OCI-LY1 (cell line): ENCODE results near the gene TMEM132C.

Source experiments
- H2AFZ ChIP-seq: fragments of 200-600 bp; sonication (generic), shearing (Covaris generic); 2 replicates; pipeline ENCODE4 v1.6.0; 2014; ENCODE audit warnings: antibody characterized with exemption, mild to moderate bottlenecking, low read length
- H3F3A ChIP-seq: fragments of 200-600 bp; sonication (generic), shearing (Covaris generic); 2 replicates; pipeline ENCODE4 v1.6.0; 2014; ENCODE audit warnings: mild to moderate bottlenecking, antibody characterized with exemption, low read length, moderate library complexity; ENCODE audit not compliant: insufficient read depth
- H3K27ac ChIP-seq: fragments of 200-600 bp; sonication (generic); 2 replicates; pipeline ENCODE4 v1.5.1; 2014; ENCODE audit warnings: low read length, mixed run types, mild to moderate bottlenecking, low read depth; ENCODE audit not compliant: poor library complexity, severe bottlenecking
- H3K27me3 ChIP-seq: fragments of 200-600 bp; sonication (generic); 2 replicates; pipeline ENCODE4 v1.6.0; 2014; ENCODE audit warnings: antibody characterized with exemption, mild to moderate bottlenecking, low read length, moderate library complexity; ENCODE audit not compliant: insufficient read depth
- H3K36me3 ChIP-seq: fragments of 200-600 bp; sonication (generic); 2 replicates; pipeline ENCODE4 v1.6.1; 2014; ENCODE audit warnings: mild to moderate bottlenecking, antibody characterized with exemption, low read length, moderate library complexity, mixed read lengths; ENCODE audit not compliant: insufficient read depth
- H3K4me1 ChIP-seq: fragments of 200-600 bp; sonication (generic); 2 replicates; pipeline ENCODE4 v1.5.1; 2014; ENCODE audit warnings: mild to moderate bottlenecking, low read length, moderate library complexity; ENCODE audit not compliant: insufficient read depth, severe bottlenecking
- H3K4me2 ChIP-seq: fragments of 200-600 bp; sonication (generic), shearing (Covaris generic); 2 replicates; pipeline ENCODE4 v1.6.1; 2014; ENCODE audit warnings: low read length
- H3K4me3 ChIP-seq: fragments of 200-600 bp; sonication (generic); 2 replicates; pipeline ENCODE4 v1.5.1; 2014; ENCODE audit warnings: low read length, low read depth, mild to moderate bottlenecking, mixed read lengths; ENCODE audit not compliant: poor library complexity, severe bottlenecking
- H3K79me2 ChIP-seq: fragments of 200-600 bp; shearing (Covaris generic); 2 replicates; pipeline ENCODE4 v1.6.1; 2016; ENCODE audit warnings: mixed run types, low read length, mixed read lengths; ENCODE audit not compliant: insufficient read depth
- H3K9ac ChIP-seq: fragments of 200-600 bp; sonication (generic), shearing (Covaris generic); 2 replicates; pipeline ENCODE4 v1.6.1; 2014; ENCODE audit warnings: mild to moderate bottlenecking, low read length, mixed read lengths
- H3K9me2 ChIP-seq: fragments of 200-600 bp; sonication (generic), shearing (Covaris generic); 2 replicates; pipeline ENCODE4 v1.6.1; 2014; ENCODE audit warnings: low read depth, mild to moderate bottlenecking, low read length, mixed read lengths
- H3K9me3 ChIP-seq: fragments of 200-600 bp; shearing (Covaris generic); 2 replicates; pipeline ENCODE4 v1.6.1; 2014; ENCODE audit warnings: low read length, mixed read lengths
- H4K20me1 ChIP-seq: fragments of 200-600 bp; sonication (generic), shearing (Covaris generic); 2 replicates; pipeline ENCODE4 v1.6.0; 2016; ENCODE audit warnings: mild to moderate bottlenecking, low read length; ENCODE audit not compliant: insufficient read depth
- CTCF ChIP-seq: fragments of 200-600 bp; sonication (generic), shearing (Covaris generic); IDR thresholded peaks from 2 replicates; pipeline ENCODE4 v1.5.1; 2017; ENCODE audit warnings: mild to moderate bottlenecking, antibody characterized with exemption, low read length, moderate library complexity, mixed read lengths
- EZH2 ChIP-seq: fragments of 200-600 bp; sonication (generic), shearing (Covaris generic); IDR thresholded peaks from 2 replicates; pipeline ENCODE4 v1.8.0; 2017; ENCODE audit warnings: borderline replicate concordance, mixed run types, mild to moderate bottlenecking, antibody characterized with exemption, low read length, moderate library complexity, mixed read lengths

TMEM132C gene

DNA sequence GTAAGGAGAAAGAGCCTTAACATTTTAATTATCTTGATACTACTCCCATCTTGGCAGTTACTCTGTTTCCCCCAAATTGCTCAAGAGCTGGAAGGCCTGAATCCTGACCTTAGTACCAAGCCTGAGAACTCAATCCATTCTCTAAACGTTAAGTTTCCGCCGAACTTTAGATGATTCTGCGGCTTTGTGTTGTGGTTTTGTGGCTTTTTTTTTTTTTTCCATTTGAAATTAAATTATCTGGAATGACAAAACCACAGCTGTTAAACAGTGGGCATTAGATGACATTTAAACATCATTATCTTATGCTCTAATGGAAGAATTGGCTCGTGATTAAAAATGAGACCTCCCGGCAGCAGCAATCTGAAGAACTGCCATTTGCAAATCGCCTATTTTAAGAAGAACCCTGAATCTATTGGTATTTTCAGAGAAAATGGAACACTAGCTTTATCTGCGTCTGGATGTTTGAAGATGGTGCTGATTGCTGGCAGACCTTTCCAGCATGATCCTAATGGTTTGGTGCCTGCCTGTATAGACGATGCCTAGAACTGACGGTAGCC is 38.4 kb downstream of the TMEM132C start:
- H3K27me3 ChIP-seq: no peaks in the 10 kb centered on the region
- no peaks in the 10 kb centered on the region for H3K4me1 ChIP-seq
- H3K27ac ChIP-seq: no peak overlapping the region
- H4K20me1 ChIP-seq: no peaks in the 10 kb centered on the region
- H2AFZ ChIP-seq: no peak overlapping the region
- no peak overlapping the region for H3K9ac ChIP-seq
- no peaks in the 10 kb centered on the region for H3K9me3 ChIP-seq
- H3K4me3 ChIP-seq: no peak overlapping the region
- H3K9me2 ChIP-seq: no peaks in the 10 kb centered on the region
- H3F3A ChIP-seq: no peaks in the 10 kb centered on the region
- H3K79me2 ChIP-seq: no peaks in the 10 kb centered on the region
- no peak overlapping the region for H3K4me2 ChIP-seq
- H3K36me3 ChIP-seq: no peaks in the 10 kb centered on the region
- TF ChIP-seq EZH2 (no peak), CTCF (no peak)

DNA sequence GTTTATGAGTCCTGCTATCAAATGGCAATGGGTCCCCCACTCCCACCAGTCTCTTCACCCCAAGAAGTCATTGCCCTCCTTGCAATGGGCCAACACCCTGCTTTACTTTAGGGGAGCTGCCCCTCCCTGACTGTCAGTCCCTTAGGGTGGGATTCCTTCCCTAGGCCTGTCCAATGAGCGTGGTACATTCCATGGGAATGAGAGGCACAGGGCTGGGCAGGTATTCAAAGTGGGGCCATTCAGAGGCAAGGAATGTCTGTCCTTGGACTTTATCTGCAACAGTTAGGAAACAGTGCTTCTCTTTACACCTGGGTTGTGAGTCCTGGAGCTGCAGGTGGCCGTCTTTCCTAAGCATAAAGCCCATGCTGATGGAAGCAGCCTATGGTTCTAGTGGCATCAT is 40.8 kb downstream of the TMEM132C start:
- H3F3A ChIP-seq: no peaks in the 10 kb centered on the region
- no peak overlapping the region for H3K4me2 ChIP-seq
- TF ChIP-seq EZH2 (no peak), CTCF (no peak)
- no peak overlapping the region for H2AFZ ChIP-seq
- no peaks in the 10 kb centered on the region for H3K27me3 ChIP-seq
- no peaks in the 10 kb centered on the region for H3K9me2 ChIP-seq
- H3K79me2 ChIP-seq: no peaks in the 10 kb centered on the region
- no peak overlapping the region for H3K27ac ChIP-seq
- H3K9ac ChIP-seq: no peak overlapping the region
- no peaks in the 10 kb centered on the region for H3K4me1 ChIP-seq
- no peaks in the 10 kb centered on the region for H4K20me1 ChIP-seq
- H3K36me3 ChIP-seq: no peaks in the 10 kb centered on the region
- no peak overlapping the region for H3K4me3 ChIP-seq
- no peaks in the 10 kb centered on the region for H3K9me3 ChIP-seq

- no peak overlapping the region for H2AFZ ChIP-seq
- no peaks in the 10 kb centered on the region for H3F3A ChIP-seq
- no peaks in the 10 kb centered on the region for H3K9me2 ChIP-seq
- H3K4me3 ChIP-seq: no peak overlapping the region
- no peaks in the 10 kb centered on the region for H3K36me3 ChIP-seq
- H3K4me1 ChIP-seq: no peaks in the 10 kb centered on the region
- no peaks in the 10 kb centered on the region for H3K27me3 ChIP-seq
- no peaks in the 10 kb centered on the region for H4K20me1 ChIP-seq
- H3K27ac ChIP-seq: no peak overlapping the region
- H3K79me2 ChIP-seq: no peaks in the 10 kb centered on the region
- H3K9me3 ChIP-seq: no peaks in the 10 kb centered on the region
- TF ChIP-seq CTCF (no peak), EZH2 (no peak)
- no peak overlapping the region for H3K9ac ChIP-seq
- H3K4me2 ChIP-seq: no peak overlapping the region
These were observed 45.7 kb downstream of the TMEM132C start for GRCh38 chr12:128312661-128313060.
